Peyer's patch (tissue), 4 donors: ENCODE data around the gene SFRP4. TPM values are rescaled to one million over a fixed set of nuclear protein-coding genes. Genes with fewer than 3 reads are reported as not detected.

Experiments
- DNase-seq, 3 donors: peaks; one replicate each; pipeline ENCODE4 v3.0.0-alpha.2; 2017 to 2019
- H3K27ac ChIP-seq, 4 donors: fragments of 200-600 bp; sonication (generic); one replicate each; pipeline ENCODE4 v1.5.1; 2016 to 2019
- H3K27me3 ChIP-seq, 2 donors: fragments of 200-600 bp; sonication (generic); one replicate each; pipeline ENCODE4 v1.5.1; 2019
- H3K36me3 ChIP-seq, 3 donors: fragments of 200-600 bp; sonication (generic); one replicate each; pipeline ENCODE4 v1.5.1; 2016 to 2019
- H3K4me1 ChIP-seq, 4 donors: fragments of 200-600 bp; sonication (generic); one replicate each; pipeline ENCODE4 v1.5.1; 2016 to 2019
- H3K4me3 ChIP-seq, 4 donors: fragments of 200-600 bp; sonication (generic); 1 replicate in 3 of 4; 2 replicates in 1 of 4; pipeline ENCODE4 v1.5.1; 2016 to 2019; ENCODE audit warnings: mild to moderate bottlenecking in 1 of 4
- H3K9me3 ChIP-seq, 4 donors: fragments of 200-600 bp; sonication (generic); one replicate each; pipeline ENCODE4 v1.5.1; 2016 to 2019; ENCODE audit warnings: mild to moderate bottlenecking in 1 of 4
- CTCF ChIP-seq, 6 experiments: fragments of 450-650 bp in 4 of 6; fragments of 200-600 bp in 2 of 6; sonication (generic) in 1 of 6; IDR thresholded peaks; one replicate each; pipeline ENCODE4 v1.5.1; 2017 to 2019; ENCODE audit warnings: antibody characterized with exemption in 6 of 6, mild to moderate bottlenecking in 3 of 6, moderate library complexity in 1 of 6
- POLR2A ChIP-seq, 2 donors: fragments of 450-650 bp; IDR thresholded peaks; one replicate each; pipeline ENCODE4 v1.5.1; 2017; ENCODE audit warnings: antibody characterized with exemption in 2 of 2, mild to moderate bottlenecking in 2 of 2, moderate library complexity in 2 of 2
- total RNA-seq, 4 donors: library from RNA; depleted of rRNA; stranded (reverse); fragments of >200 nt; gene quantifications; one replicate each; pipeline ENCODE4 v1.1.0, GENCODE V29; 2016

Gene SFRP4
- 1 to 10 TPM in 1 of 4 donors, not detected in 3; 1.2 TPM for total RNA-seq

- Histone ChIP-seq H3K4me3 (peak within 1 kb of the TSS; percentile 29 to 57 (median 40)), H3K27ac (peak within 1 kb of the TSS in 2 of 4 donors; percentile 7 to 52), H3K4me1 (peaks cover 0 to 22% (median 0%) of the 10 kb centered on the region in 4 donors), H3K36me3 (no peaks in the 10 kb centered on the region), H3K27me3 (no peaks in the 10 kb centered on the region), H3K9me3 (no peaks in the 10 kb centered on the region)
- TF ChIP-seq CTCF (IDR thresholded peaks at IDR 0.05): peak in 5 of 6 experiments; percentile 23 to 77 (median 72)
- no peak for TF ChIP-seq POLR2A (IDR thresholded peaks at IDR 0.05)
- peak in 2 of 3 donors; percentile 50 to 69 for DNase-seq
Measured at GRCh38 chr7:37916673-37917660, at the start of gene SFRP4. Gene SFRP4 (minus strand): TSS chr7:37916817. CDS start chr7:37916537, 280 bp downstream.

- no peak for TF ChIP-seq POLR2A (IDR thresholded peaks at IDR 0.05)
- TF ChIP-seq CTCF (IDR thresholded peaks at IDR 0.05): no peak
- Histone ChIP-seq H3K9me3 (no peaks in the 10 kb centered on the region), H3K4me1 (no peaks in the 10 kb centered on the region), H3K36me3 (no peaks in the 10 kb centered on the region), H3K27me3 (no peaks in the 10 kb centered on the region), H3K27ac (no peak overlapping the region), H3K4me3 (no peak overlapping the region)
- no peak for DNase-seq
Measured at GRCh38 chr7:37964196-37964595, 47.6 kb upstream of the SFRP4 start.

GRCh38 chr7:37961251-37961650 is 44.6 kb upstream of the SFRP4 start:
- TF ChIP-seq POLR2A (IDR thresholded peaks at IDR 0.05): no peak
- TF ChIP-seq CTCF (IDR thresholded peaks at IDR 0.05): no peak
- Histone ChIP-seq H3K27ac (no peak overlapping the region), H3K4me1 (no peaks in the 10 kb centered on the region), H3K27me3 (no peaks in the 10 kb centered on the region), H3K36me3 (no peaks in the 10 kb centered on the region), H3K9me3 (no peaks in the 10 kb centered on the region), H3K4me3 (no peak overlapping the region)
- DNase-seq: no peak

- H3K9me3 ChIP-seq: no peaks in the 10 kb centered on the region
- H3K36me3 ChIP-seq: no peaks in the 10 kb centered on the region
- H3K27ac ChIP-seq: no peak overlapping the region
- no peaks in the 10 kb centered on the region for H3K4me1 ChIP-seq
- no peak for TF ChIP-seq POLR2A (IDR thresholded peaks at IDR 0.05)
- TF ChIP-seq CTCF (IDR thresholded peaks at IDR 0.05): no peak
- no peak for DNase-seq
- no peaks in the 10 kb centered on the region for H3K27me3 ChIP-seq
- H3K4me3 ChIP-seq: no peak overlapping the region
Measured at GRCh38 chr7:37960483-37960882, 43.9 kb upstream of the SFRP4 start.

GRCh38 chr7:37957221-37957970 is 40.8 kb upstream of the SFRP4 start:
- H3K27ac ChIP-seq: no peak overlapping the region
- no peaks in the 10 kb centered on the region for H3K27me3 ChIP-seq
- no peak for DNase-seq
- H3K9me3 ChIP-seq: no peaks in the 10 kb centered on the region
- TF ChIP-seq CTCF (IDR thresholded peaks at IDR 0.05): no peak
- TF ChIP-seq POLR2A (IDR thresholded peaks at IDR 0.05): no peak
- no peak overlapping the region for H3K4me3 ChIP-seq
- no peaks in the 10 kb centered on the region for H3K36me3 ChIP-seq
- H3K4me1 ChIP-seq: no peaks in the 10 kb centered on the region
